H4 (cell line): ENCODE results near the gene ABCA7. TPM values are rescaled to one million over a fixed set of nuclear protein-coding genes. Genes with fewer than 3 reads are reported as not detected.
A peak's percentile ranks its signal among the peaks of the same experiment; 100 is the strongest.

Source experiments
- DNase-seq: peaks from one replicate; pipeline ENCODE4 v3.0.0-alpha.2; 2015; ENCODE audit warnings: low spot score
- total RNA-seq: library from RNA; depleted of rRNA; stranded (reverse); fragments of >200 nt; shearing (Covaris generic); gene quantifications from 2 replicates; pipeline ENCODE4 v1.2.3, GENCODE V29; 2014

The ABCA7 gene
- total RNA-seq, 1 experiment from 2014 or later = 2.9 TPM

GRCh38 chr19:1103708-1104310 lies 63.9 kb downstream of the ABCA7 start, which contains the start of gene GPX4:
Gene GPX4 (plus strand): TSS chr19:1103994. CDS start chr19:1104044, 50 bp downstream.
- peak; percentile 98 for DNase-seq

- peak; percentile 58 for DNase-seq
Observed at GRCh38 chr19:1104311-1105007, 64.6 kb downstream of the ABCA7 start.

DNA sequence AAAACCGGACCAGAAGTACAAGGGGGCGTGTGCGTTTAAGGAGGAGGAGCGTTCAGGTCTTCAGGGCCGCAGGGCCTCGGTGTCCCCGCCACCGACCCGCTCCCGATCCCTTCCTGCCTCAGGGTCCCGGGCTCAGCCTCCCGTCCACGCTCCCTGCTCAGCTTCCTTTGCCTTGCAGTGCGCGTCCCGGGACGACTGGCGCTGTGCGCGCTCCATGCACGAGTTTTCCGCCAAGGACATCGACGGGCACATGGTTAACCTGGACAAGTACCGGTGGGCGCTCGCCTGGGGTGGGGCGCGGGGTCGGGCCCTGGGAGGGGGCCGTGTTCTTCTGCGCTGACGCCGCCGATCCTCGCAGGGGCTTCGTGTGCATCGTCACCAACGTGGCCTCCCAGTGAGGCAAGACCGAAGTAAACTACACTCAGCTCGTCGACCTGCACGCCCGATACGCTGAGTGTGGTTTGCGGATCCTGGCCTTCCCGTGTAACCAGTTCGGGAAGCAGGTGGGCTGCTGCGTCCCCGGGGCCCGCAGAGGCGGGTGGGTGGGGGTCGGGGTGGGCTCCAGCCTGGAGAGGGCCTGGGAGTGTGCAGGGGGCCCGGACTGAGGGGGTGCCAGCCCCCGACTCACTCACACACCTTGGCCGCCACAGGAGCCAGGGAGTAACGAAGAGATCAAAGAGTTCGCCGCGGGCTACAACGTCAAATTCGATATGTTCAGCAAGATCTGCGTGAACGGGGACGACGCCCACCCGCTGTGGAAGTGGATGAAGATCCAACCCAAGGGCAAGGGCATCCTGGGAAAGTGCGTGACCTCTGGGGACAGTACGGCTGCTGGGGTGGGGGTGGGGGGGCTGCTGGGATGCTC lies 65.3 kb downstream of the ABCA7 start:
- DNase-seq = no peak

- DNase-seq = no peak
Observed at GRCh38 chr19:1105873-1106840, 66.2 kb downstream of the ABCA7 start.

DNA sequence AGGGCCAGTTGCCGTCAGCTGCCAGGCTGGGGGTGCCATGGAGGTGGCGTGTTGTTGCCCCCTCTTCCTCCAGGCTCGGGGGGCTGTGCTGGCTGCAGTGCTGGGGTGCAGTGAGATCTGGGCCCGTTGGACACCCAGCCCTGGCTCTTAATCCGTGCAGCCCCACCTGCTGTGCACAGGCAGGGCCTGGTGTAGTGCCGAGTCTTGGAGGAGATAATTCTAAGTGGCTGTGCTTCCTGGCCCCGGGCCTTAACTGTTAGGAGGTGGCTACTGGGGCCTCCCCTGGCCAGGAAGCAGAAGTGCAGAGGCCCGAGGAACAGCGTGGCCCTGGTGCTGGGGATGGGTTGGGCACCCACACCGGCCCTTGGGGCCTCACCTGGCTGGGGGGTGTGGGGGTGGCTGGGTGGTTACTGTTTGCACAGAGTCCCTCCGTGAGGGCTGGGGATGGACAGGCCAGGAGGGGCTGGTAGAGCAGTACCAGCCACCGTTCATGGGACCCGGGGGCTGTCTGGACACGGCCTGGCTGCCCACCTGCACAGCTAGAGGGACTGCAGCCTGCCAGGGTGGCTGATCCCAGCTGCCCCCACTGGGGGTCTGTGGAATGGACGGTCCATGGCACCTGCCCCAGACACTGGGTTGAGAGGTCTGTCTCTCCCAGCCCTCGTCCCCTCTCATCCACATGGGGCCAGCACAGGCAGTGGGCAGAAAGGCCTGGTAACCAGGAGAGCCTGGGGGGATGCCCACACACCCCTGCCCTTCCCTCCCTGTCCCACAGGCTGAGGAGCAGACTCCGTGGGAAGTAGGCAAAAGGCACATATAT lies 67.1 kb downstream of the ABCA7 start:
- DNase-seq = peak; percentile 54

GRCh38 chr19:1107661-1108261 lies 67.9 kb downstream of the ABCA7 start:
- no peak for DNase-seq

GRCh38 chr19:1108291-1109031 lies 68.6 kb downstream of the ABCA7 start:
- DNase-seq = no peak

GRCh38 chr19:1109032-1109551 lies 69.2 kb downstream of the ABCA7 start:
- DNase-seq = no peak

- no peak for DNase-seq
Observed at GRCh38 chr19:1109697-1110671, 70.1 kb downstream of the ABCA7 start.

GRCh38 chr19:1110809-1111640 lies 71.1 kb downstream of the ABCA7 start:
- DNase-seq = no peak

DNA sequence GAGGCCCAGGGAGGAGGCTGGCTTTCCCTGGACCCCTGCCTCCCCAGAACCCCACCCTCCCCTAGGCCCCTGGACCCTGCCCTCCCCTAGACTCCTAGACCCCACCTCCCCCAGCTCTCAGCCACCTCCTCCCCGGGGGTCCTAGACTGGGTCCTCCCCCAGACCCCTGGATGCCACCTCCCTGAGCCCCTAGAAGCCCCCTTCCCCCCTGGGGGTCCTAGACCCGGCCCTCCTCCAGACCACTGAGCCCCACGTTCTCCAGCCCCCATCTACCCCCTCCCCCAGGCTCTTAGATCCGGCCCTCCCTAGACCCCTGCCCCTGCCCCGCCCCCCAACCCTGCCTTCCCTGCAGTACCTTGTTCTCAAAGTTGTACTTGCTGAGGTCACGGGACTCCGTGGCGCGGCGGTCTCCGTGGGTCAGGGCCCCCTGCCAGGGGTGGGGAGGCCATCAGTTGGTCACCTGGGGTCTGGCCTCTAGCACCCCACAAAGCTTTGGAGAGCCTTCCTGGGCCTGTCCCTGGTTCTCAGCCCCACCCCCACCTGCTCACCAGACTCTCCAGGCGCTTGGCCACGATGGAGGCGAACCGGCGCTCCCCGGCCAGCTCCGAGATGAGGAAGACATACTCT lies 71.8 kb downstream of the ABCA7 start:
- DNase-seq = no peak

GRCh38 chr19:1112268-1113029 lies 72.5 kb downstream of the ABCA7 start:
- no peak for DNase-seq

GRCh38 chr19:1113030-1113985 lies 73.4 kb downstream of the ABCA7 start:
- peak; percentile 66 for DNase-seq

DNA sequence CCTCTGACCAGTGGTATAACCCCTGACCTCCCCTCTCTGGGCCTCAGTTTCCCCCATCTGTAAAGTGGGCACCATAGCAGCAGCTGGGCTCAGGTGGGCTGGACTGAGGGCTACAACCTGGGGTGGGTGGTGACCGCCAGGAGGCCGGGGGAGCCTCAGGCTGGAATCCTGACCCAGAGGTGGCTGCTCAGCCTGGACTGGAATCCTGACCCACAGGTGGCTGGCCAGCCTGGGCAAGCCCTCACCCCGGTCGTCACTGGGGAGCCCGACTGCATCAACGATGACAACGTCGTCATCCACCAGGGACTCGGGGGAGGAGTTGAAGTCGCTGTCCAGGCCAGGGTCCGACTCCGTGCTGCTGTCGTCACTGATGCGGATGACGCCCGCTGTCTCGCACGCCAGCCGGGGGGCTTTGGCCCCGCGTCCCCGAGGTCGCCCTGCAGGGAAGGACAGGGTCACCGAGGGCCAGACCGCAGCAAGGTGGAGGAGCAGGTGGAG lies 74.1 kb downstream of the ABCA7 start:
- DNase-seq = no peak
